GM19324 (cell line): ENCODE results near the gene SOX5.
"Not testable (repeated sequence)": the region's sequence is repeated elsewhere in the genome, so short reads cannot be mapped to it uniquely, and the experiment has no call there.

ENCODE experiments used
- ATAC-seq: cut with Tn5 transposase; IDR thresholded peaks from one replicate; pipeline ENCODE4 v1.9.1; 2021; ENCODE audit warnings: mild to moderate bottlenecking, moderate library complexity; ENCODE audit not compliant: unreplicated experiment, low FRiP score

SOX5 gene

DNA sequence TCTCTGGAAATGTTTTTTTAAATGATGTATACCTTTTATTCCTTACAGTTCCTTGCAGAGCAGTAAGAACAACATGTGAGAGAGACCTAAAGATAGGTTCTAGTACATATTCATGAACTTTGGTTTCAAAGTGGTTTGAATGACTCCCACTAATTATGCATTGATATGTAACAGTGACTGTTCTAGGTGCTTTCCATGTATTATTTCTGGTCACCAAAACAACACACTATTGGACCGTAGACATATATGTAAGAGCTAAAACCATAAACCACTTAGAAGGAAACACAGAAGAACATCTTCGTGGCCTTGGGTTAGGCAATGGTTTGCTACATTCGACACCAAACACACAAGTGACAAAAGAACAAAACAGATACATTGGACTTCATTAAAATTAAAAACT is 37.9 kb downstream of the SOX5 start:
- no peak for ATAC-seq

DNA sequence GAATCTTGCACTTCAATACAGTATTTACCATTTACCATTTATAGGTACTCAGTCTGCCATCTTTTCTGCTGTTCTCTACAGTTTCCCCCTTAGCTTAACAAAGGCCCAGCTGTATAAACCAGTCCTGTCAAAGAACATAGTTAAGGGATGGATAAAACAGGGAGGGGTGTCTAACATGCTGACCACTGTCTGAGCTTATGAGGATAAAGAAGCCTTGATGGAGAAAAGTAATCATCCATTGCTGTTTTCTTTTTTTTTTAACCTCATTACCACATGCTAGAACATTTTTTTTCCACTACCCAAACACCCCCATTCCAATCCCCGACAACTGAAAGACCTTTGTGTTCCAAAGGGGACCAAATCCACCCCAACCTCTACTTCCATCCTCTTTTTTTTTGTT is 39.9 kb downstream of the SOX5 start:
- ATAC-seq: no peak

DNA sequence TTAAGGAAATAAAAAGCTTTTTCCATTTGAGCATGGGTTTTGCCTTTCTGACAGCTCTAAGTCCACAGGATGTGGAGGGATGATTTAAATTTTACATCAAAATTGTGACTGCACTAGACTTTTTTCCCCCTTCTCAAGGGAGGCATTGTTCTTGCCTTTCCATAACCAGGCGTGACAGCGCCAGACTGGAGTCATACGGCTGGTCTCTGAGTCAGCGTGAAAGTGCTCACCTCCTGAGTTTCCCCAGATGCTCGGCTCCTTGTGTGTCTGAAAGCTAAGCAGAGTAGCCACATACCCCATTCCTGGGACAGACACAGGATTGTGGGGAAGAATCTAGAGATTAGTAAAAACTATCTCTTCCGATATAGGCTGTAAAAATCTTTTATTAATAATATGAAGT is 43.1 kb downstream of the SOX5 start:
- no peak for ATAC-seq

DNA sequence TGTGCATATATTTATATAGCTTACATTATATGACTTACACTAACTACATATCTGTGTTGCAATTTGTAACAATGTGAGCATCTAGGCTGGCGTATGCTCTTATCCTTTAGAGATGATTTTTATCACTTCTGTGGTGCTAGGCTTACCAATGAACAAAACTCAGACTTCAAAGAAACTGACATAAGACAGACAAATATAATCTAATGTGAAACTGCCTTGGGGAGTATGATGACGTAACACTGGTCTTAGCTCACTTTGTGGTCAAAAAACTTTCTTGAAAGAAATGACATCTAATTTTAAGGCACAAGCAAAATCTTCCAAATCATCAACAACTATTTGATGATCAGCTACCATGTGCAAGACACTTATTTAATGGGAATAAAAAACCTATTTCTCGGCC is 50.0 kb downstream of the SOX5 start:
- ATAC-seq: no peak

DNA sequence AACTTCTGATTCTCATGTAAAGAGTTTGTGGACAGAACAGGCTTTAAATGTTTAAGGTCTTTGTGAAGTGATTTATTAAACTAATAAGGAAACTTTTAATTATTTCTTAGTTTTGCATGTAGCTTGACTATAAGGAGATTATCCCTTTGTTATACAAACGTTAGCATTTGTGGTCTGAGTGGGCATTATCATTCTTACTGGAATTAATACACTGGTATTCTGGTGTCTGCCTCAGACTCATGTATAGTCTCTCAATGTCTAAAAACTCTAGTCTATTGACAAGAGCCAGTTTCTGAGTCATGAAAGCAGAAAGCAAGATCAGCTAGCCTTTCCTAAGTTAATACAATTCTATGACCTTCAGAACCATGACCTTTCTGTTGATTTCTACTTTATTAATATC is 51.3 kb downstream of the SOX5 start:
- ATAC-seq: no peak

DNA sequence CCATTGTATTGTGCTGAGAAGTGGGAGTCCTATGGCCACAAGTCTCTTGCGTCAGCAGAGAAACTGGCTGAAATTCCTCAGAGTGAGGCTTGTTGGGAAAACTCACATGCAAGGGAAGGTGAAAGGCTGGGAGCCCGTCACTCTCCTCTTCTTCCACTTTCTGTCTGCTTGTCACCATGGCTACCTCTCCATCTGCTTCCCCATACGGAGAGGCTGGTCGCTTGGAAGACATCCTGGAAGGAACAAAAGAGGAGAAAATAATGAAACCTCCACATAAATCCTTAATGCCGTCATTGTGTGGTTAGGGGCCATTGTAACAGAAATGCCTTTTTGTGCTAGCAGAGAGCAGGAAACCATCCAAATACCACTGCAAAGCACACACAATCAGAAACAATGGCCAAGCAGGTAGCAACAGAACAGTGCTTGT is 53.7 kb downstream of the SOX5 start:
- no peak for ATAC-seq

DNA sequence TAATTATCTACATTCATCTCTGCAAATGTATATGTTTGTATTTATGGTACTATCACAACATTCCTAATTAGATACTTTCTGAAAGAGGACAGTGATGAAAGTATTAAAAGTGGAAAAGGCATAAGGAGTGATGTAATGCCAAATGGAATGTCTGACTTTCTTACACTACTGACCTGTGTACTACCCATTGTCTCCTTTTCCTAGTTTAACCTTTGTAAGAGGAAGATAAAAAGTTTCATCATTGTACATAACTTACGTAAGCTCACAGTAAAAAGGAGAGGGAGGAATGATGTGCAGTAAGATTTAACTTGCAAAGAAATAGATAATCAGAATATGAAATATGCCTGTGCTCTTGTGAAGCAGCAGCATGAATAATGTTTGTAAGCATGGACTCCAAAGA is 55.9 kb downstream of the SOX5 start:
- no peak for ATAC-seq

DNA sequence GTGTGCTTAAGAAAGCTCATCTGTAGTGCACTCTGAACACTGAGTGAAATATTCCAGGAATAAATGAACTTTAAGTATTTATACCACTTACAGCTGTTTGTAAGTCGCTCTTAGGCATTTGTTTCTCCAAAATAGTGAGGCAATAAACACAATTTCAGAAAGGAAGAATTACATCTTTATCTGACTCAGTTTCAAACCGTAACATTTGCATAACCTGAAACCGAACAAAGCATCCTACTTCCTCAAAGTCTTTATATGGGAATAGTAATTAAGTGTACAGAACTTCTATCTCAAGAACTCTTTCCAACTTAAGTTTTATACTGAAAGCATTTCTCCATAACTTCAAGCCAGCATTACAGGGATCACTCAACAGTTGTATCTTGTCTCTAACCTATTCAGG is 58.4 kb downstream of the SOX5 start:
- no peak for ATAC-seq

DNA sequence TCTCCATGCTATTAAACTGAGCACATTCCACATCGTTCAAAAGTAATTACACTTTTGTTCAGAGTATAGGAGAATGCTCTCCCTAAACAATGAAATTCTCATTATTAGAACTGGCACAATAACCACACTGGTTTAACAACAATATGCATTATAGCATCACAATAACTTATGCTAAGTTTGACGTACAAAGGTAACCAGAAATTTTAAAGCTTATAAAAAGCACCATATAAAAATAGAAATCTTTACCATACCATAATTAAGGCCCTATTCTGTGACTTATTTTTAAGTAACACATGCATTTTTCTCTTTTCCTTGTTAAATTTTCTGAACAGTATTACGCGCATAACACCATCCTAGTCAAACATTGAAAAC is 60.4 kb downstream of the SOX5 start:
- no peak for ATAC-seq

DNA sequence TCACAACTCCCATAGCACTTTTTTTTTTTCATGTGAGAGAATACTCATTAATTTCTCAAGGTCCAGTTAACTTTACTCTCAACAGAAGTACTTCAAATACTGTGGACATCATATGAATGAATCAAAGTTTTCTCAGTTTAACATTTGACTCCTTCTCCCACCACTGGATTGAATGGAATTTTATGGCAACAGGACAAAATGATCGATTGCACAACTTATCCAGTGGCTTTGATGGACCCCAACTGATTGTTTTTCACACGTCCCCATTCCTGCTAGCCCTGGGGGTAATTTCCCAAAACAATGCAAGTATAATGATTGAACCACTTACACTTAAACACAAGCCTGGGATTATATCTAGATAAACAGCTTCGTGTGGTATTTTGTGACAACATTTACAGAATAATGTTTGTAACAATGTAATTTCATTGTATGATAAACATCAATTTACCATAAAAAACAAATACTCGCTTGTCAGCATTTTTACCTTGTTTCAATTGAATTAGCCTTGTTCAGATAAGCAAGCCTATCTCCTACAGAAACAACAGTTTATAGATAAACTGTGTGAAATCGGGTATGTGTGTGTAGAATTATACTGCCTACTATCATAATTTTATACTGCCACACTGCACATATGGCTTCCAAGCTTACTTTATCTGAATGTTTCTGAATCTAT is 60.9 kb downstream of the SOX5 start:
- ATAC-seq: no peak

DNA sequence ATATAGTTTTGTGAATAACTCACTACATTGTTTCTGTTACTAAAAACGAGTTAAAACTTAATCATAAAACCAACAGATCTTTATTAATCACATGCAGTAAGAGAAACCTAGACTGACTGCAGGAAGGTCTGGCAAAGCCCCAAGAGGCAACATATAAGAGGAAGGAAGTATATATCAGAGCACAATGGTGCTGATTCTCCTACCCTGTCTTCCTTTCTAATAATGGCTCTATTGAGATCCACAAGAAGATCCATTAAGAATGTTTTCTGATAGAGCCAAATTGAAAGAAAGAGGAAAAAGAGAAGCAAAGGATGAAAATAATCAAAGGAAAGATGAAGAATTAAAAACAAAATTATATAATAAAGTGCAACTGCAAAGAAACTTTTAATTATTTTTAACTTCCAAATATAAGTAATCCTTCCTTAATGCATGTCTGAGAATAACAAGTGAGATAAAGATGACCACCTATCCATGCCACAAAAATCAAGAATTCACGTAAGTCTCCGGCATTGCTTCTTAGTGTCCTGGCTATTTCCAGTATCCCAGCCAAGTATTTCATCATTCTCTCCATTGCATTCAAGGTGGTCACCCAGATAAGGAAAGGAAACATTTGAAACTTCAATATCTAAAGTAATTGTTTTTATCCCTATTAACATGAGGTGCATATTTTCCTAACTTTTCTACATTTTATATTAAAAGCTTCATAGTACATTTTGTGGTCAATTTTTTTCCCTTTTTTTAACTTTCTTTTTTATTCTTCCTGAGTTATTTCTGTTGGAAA is 62.2 kb downstream of the SOX5 start:
- no peak for ATAC-seq

DNA sequence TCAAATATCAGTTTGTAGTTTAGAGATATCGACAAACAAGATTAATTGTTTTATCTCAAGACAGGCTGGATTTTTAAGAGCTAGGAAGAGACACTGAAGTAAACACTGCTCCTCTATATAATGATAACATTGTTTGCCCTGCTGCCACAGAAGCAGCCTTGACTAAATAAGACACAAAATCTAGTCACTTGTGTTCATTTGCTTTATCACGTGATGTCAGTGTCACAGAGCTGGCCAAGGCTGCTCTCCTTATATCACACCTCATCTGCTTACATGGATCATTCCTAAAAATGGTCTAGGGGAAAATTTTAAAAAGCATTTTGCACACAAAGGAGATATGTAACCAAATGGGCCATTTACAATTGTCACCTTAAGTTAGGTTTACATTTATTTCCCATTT is 64.1 kb downstream of the SOX5 start:
- no peak for ATAC-seq

DNA sequence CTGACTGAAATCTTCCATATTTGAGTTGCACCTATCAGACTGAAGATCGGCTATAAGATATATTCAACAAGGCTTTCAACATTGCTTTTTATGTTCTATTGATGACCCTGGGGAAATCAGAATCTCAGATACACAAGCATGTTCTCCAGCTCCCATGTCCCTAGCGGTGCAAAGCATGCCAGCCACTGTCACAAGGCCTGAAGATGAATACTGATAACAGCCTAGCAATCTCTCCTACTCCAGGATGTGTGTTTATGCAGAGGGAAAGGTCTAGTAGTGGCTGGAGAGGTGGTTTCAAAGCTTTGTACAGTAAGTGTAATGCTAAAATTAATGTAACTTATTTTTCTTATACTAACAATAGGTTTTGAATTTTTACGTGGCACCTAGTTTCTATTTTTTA is 64.6 kb downstream of the SOX5 start:
- ATAC-seq: no peak

DNA sequence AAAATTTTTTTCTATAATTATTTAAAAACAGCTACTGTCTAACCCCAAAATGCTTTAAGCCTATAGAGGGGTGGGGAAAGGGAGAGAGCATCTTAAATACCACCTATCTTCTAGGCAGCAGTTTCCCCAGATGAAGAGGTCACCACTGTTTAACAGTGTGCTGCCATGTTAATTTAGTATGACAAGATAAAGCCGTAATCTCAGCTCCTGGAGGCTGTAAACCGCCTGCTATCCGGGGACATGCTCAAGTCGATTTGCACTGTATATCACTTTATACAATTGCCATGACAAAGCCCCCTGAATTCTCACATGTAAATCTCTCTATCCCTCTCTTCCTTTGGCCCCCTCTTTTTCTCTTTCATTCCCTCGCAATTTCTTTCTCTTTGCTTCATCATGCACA is 68.5 kb downstream of the SOX5 start:
- ATAC-seq: no peak

DNA sequence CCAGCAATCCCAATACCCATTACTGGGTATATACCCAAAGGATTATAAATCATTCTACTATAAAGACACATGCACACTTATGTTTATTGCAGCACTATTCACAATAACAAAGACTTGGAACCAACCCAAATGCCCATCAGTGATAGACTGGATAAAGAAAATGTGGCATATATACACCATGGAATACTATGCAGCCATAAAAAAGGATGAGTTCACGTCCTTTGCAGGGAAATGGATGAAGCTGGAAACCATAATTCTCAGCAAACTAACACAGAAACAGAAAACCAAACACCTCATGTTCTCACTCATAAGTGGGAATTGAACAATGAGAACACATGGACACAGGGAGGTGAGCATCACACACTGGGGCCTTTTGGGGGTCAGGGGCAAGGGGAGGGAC is 72.9 kb downstream of the SOX5 start:
- ATAC-seq: not testable (repeated sequence)

DNA sequence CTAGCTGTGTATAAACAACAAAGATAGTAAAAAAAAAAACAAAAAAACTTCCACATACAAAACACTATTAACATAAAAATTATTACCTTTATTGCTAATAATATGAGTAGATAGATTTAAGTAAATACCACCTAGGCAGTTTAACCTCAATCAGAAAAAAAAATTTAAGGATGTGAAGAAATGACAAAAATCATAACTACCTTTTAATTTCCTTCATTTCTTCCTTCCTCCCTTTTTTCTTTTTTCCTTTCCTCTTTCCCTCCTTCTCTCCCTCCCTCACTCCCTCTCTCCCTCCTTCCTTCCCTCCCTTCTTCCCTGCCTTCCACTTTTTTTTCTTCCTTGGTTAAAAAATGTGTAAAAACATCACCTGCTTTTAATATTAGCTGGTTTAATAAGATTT is 81.7 kb downstream of the SOX5 start:
- no peak for ATAC-seq

DNA sequence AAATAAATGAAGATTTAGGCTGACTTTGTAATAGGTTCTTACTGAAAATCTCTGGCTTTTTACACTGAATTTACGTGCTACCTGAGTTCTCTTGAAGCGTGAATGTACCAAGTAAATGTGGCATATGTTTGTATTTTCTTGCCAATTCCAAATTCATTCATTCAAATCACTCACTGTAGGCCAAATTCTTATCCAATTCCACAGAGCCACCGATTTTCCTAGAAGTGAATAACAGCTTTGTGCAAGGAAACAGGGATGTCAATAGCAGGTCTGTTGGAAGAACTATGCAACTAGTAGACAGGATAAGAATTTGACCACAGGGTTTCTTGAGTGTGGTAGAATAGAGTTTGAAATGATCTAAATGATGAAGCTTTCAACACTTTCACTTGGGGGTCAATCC is 86.8 kb downstream of the SOX5 start:
- ATAC-seq: no peak

DNA sequence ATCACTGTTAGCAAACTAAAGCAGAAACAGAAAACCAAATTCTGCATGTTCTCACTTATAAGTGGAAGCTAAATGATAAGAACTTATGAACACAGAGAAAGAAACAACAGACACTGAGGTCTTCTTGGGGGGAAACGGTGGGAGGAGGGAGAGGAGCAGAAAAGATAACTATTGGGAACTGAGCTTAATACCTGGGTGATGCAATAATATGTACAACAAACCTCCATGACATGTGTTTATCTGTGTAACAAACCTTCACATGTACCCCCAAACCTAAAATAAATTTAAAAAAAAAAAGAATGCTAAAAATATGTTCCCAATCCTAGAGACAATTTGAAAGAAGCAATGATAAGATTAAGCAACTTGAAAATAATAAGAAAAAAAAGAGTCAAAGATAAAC is 89.5 kb downstream of the SOX5 start:
- no peak for ATAC-seq

DNA sequence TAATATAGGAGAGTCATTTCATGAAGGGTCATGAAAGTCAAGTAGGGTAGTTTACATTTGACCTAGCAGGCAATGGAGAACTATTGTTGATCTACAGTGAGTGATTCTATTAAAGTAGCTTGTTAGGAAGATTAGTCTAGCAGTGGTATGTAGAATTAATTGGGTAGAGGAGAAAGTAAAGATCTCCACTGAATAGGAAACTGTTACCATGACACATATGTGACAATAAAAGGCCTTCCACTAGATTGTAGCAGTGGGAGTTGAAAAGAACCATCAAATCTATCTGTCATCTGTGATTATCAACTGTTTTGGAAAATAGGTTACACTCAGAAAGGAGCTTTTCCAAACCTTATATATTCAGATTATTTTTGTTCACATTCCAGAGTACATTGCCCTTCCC is 92.3 kb downstream of the SOX5 start:
- ATAC-seq: no peak

DNA sequence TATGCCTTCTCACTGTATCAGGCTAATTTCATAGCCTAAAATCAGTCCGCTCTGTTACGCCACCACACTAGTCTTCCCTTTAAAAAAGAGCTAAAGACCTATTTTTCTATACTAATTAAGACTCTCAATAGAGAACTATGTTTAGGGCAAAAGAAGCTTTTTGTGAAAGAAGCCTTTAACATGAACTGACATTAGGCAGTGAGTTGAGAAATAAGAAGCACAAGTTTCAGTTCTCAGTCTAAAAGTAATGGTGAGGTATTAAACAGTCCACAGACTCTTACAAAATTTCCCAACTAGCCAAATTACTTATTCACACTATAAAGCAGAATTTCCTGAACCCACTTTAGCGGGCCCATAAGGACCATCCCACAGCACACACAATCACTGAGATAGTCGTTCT is 93.7 kb downstream of the SOX5 start:
- peak; percentile 70 for ATAC-seq

DNA sequence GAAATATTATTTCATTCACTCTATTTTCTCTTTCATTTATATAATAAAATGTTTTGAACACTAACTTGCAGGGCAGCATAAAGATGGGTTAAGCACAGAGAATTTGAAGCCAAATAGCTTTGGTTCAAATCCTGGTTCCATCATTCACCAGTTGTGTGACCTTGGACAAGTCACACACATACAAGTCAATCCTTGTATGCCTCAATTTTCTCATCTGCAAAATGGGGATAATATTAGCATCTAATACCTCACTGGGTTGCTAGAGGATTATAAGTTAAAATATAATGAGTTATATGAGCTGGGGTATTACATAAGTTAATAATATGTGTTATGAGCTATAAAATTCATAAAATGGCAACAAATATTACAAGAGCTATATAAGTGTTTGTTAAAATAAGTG is 94.9 kb downstream of the SOX5 start:
- ATAC-seq: no peak

DNA sequence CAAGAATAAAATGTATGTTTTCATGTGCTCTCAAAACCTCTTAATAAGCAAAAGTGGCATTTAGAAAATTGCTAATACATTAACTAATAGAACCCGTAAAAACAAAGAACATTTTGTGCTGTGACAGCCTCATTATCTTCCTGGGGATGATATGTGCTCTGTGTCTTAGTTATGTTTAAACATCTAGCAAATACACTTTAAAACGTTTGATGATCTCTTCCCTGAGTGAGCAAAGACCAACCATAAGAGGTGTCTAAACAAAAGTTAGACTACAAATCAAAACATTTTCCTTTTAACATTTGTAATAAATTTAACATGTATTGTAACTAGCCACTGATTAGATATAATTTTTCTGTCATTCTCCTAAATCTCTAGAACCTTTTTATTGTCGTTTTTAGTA is 95.8 kb downstream of the SOX5 start:
- no peak for ATAC-seq
